Endothelial cell of umbilical vein (primary cell): ENCODE data around the gene NCAPG2. TPM values are rescaled to one million over a fixed set of nuclear protein-coding genes. Genes with fewer than 3 reads are reported as not detected.

ENCODE experiments used
- BruUV-seq: library from RNA; stranded (reverse); fragments of 400-500 nt; replicated peaks from 2 replicates; lab custom pipeline; 2021; lab: Mats Ljungman, UMichigan
- CTCF ChIA-PET: fragments of 300-600, 350-600 bp; sonication (Branson Sonifier 250); formaldehyde crosslinking; loops from one replicate; lab custom pipeline; 2021; ENCODE audit warnings: antibody characterized with exemption, inconsistent platforms; lab: Charles Lee
- POLR2A ChIA-PET: fragments of 300-600, 350-600 bp; sonication (Branson Sonifier 250); formaldehyde crosslinking; loops from one replicate; lab custom pipeline; 2021; ENCODE audit warnings: antibody characterized with exemption, inconsistent platforms; lab: Charles Lee
- DNase-seq: peaks from one replicate; pipeline ENCODE4 v3.0.0-alpha.2; 2011; ENCODE audit warnings: low read depth, low spot score
- FAIRE-seq: peaks from 2 replicates; lab custom pipeline; 2011; peaks lifted over from hg19 to GRCh38; lab: Jason Lieb, UNC
- H2AFZ ChIP-seq: 2 replicates; pipeline ENCODE4 v1.6.0; 2012; ENCODE audit warnings: low read depth, low read length, control low read depth, inconsistent platforms
- H3K27ac ChIP-seq: 2 replicates; pipeline ENCODE4 v1.5.1; 2011; ENCODE audit warnings: low read depth, mild to moderate bottlenecking, control low read depth, low read length, moderate library complexity; ENCODE audit not compliant: insufficient read depth
- H3K27me3 ChIP-seq, 2 experiments: 2 replicates each; pipeline versions ENCODE4 v1.6.0 to v1.6.1; 2011; ENCODE audit warnings: low read length in 2 of 2, mixed read lengths in 1 of 2; ENCODE audit not compliant: control insufficient read depth in 2 of 2, insufficient read depth in 2 of 2
- H3K36me3 ChIP-seq, 2 experiments: 2 replicates in 1 of 2; 3 replicates in 1 of 2; pipeline ENCODE4 v1.5.1; 2011; ENCODE audit warnings: low read length in 2 of 2, mild to moderate bottlenecking in 1 of 2, moderate library complexity in 1 of 2; ENCODE audit not compliant: control insufficient read depth in 2 of 2, insufficient read depth in 2 of 2; ENCODE audit errors: extremely low read depth in 1 of 2
- H3K4me1 ChIP-seq: 3 replicates; pipeline ENCODE4 v1.5.1; 2011; ENCODE audit warnings: mild to moderate bottlenecking, low read length; ENCODE audit not compliant: control insufficient read depth, insufficient read depth; ENCODE audit errors: extremely low read depth
- H3K4me2 ChIP-seq: 2 replicates; pipeline ENCODE4 v1.6.1; 2011; ENCODE audit warnings: low read length, control low read depth, mixed read lengths; ENCODE audit not compliant: insufficient read depth
- H3K4me3 ChIP-seq, 3 experiments: fragments of 200-600 bp in 1 of 3; sonication (generic), shearing (Covaris generic) in 1 of 3; replicated peaks in 1 of 3; 2 replicates each; pipeline ENCODE4 v1.5.1; 2011 to 2016; ENCODE audit warnings: control low read depth in 3 of 3, low read length in 3 of 3, mild to moderate bottlenecking in 2 of 3, inconsistent platforms in 1 of 3, low read depth in 1 of 3, moderate library complexity in 1 of 3; ENCODE audit not compliant: insufficient read depth in 1 of 3
- H3K79me2 ChIP-seq: 2 replicates; pipeline ENCODE4 v1.6.0; 2012; ENCODE audit warnings: low read length, inconsistent platforms; ENCODE audit not compliant: control insufficient read depth, insufficient read depth
- H3K9ac ChIP-seq: replicated peaks from 2 replicates; pipeline ENCODE3; 2011; ENCODE audit warnings: low read length, control low read depth; ENCODE audit not compliant: insufficient read depth; ENCODE audit errors: extremely low read depth
- H3K9me1 ChIP-seq: replicated peaks from 3 replicates; pipeline ENCODE4 v1.6.0; 2011; ENCODE audit warnings: mild to moderate bottlenecking, low read length; ENCODE audit not compliant: control insufficient read depth, insufficient read depth; ENCODE audit errors: extremely low read depth
- H3K9me3 ChIP-seq: replicated peaks from 2 replicates; pipeline ENCODE4 v1.5.1; 2012; ENCODE audit warnings: low read length, inconsistent platforms; ENCODE audit not compliant: control insufficient read depth, insufficient read depth
- H4K20me1 ChIP-seq: replicated peaks from 2 replicates; pipeline ENCODE3; 2011; ENCODE audit warnings: mild to moderate bottlenecking, low read length; ENCODE audit not compliant: control insufficient read depth, insufficient read depth; ENCODE audit errors: extremely low read depth
- EZH2 ChIP-seq: IDR thresholded peaks from 2 replicates; pipeline ENCODE4 v1.6.1; 2012; ENCODE audit warnings: borderline replicate concordance, low read depth, mild to moderate bottlenecking, moderate library complexity, low read length, inconsistent platforms; ENCODE audit not compliant: severe bottlenecking
- FOS ChIP-seq: IDR thresholded peaks from 2 replicates; pipeline ENCODE4 v1.6.1; 2011; ENCODE audit warnings: mild to moderate bottlenecking, low read length, moderate library complexity, borderline replicate concordance; ENCODE audit not compliant: insufficient read depth
- GATA2 ChIP-seq: IDR thresholded peaks from 2 replicates; pipeline ENCODE4 v1.7.0; 2011; ENCODE audit warnings: low read depth, mild to moderate bottlenecking, moderate library complexity, mixed read lengths, low read length; ENCODE audit not compliant: insufficient read length, insufficient read depth
- JUN ChIP-seq: IDR thresholded peaks from 2 replicates; pipeline ENCODE4 v1.6.1; 2011; ENCODE audit warnings: borderline replicate concordance, low read depth; ENCODE audit not compliant: insufficient read length, insufficient read depth
- MYC ChIP-seq: IDR thresholded peaks from one replicate; pipeline ENCODE4 v1.6.1; 2011; ENCODE audit warnings: mild to moderate bottlenecking, low read depth, low read length
- POLR2A ChIP-seq: IDR thresholded peaks from 2 replicates; pipeline ENCODE4 v1.6.1; 2012; ENCODE audit warnings: low read depth, mild to moderate bottlenecking, control low read depth, low read length
- POLR2AphosphoS5 ChIP-seq: IDR thresholded peaks from 2 replicates; pipeline ENCODE4 v1.6.1; 2012; ENCODE audit warnings: low read depth, mild to moderate bottlenecking, control low read depth, low read length, moderate library complexity; ENCODE audit not compliant: insufficient read depth
- dilution Hi-C: fragments of 300-500 bp; cut with MboI; formaldehyde crosslinking; loops from one replicate; pipeline ENCODE4 v1.15.0; 2019; ENCODE audit warnings: low sequenced_read_pairs; ENCODE audit not compliant: extremely low pct_ligation_motif_present
- intact Hi-C: fragments of 100-400 bp; cut with micrococcal nuclease; formaldehyde crosslinking; loops from one replicate; pipeline ENCODE4 v1.10.0; 2022
- polyA plus RNA-seq, 4 experiments: library from polyadenylated mRNA; depleted of rRNA in 3 of 4; stranded (reverse) in 3 of 4; unstranded in 1 of 4; fragments of >200 nt; gene quantifications; 2 replicates each; pipeline versions ENCODE4 v1.2.1 to v1.2.3, GENCODE V29; 2011 to 2012; ENCODE audit warnings: missing spikeins in 1 of 4
- total RNA-seq: library from RNA; stranded (reverse); gene quantifications from 2 replicates; pipeline ENCODE4 v1.2.3, GENCODE V29; 2021
- TF ChIP-seq, protein P1 (sequence below): IDR thresholded peaks from 2 replicates; pipeline ENCODE4 v1.6.1; 2011; ENCODE audit not compliant: insufficient read depth, insufficient read length
- TF ChIP-seq, protein P2 (sequence below), 2 donors: IDR thresholded peaks; 1 replicate in 1 of 2; 2 replicates in 1 of 2; pipeline ENCODE4 v1.5.1; 2011; ENCODE audit warnings: low read length in 2 of 2, mild to moderate bottlenecking in 2 of 2, moderate library complexity in 2 of 2, control low read depth in 1 of 2, inconsistent platforms in 1 of 2, low read depth in 1 of 2; ENCODE audit not compliant: insufficient read depth in 1 of 2; ENCODE audit errors: extremely low read depth in 1 of 2

The NCAPG2 gene
- total and polyA plus RNA-seq, 2 donors (not counting 3 experiments of a cell fraction or from before 2014, with no cell fraction given), result 19.2 to 62.3 TPM

DNA sequence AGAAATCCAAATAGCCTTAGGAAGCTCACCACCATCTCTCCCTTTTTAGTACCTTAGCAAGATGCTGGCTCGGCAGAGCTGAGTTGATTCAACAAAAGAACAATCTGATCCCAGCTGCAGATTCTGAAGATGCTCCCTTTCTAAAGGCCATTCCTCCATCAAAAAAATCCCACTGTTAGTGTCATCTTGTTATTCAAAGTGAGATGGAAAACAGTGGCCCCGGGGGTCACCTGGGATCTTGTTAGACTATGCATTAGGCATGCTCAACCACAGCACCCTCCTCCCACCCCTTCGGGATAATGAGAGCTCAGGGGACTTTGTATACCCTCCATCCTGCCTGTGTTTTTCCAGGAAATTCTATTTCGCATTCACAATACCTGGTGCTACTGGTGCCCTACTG lies 2.4 kb downstream of the NCAPG2 start:
- CTCF ChIA-PET, result no interaction called here
- Histone ChIP-seq H3K27me3 (no peaks in the 10 kb centered on the region), H3K4me3 (peak overlapping the region in 1 of 3 experiments; percentile 18), H3K4me1 (peaks cover 24% of the 10 kb centered on the region), H3K9ac (no peak overlapping the region), H3K4me2 (peak overlapping the region; percentile 86), H3K36me3 (peaks cover 0 to 2% of the 10 kb centered on the region in 2 experiments), H3K79me2 (peaks cover 59% of the 10 kb centered on the region), H3K9me3 (no peaks in the 10 kb centered on the region), H2AFZ (no peak overlapping the region), H3K27ac (no peak overlapping the region), H3K9me1 (no peaks in the 10 kb centered on the region), H4K20me1 (no peaks in the 10 kb centered on the region)
- FAIRE-seq (no peak), DNase-seq (no peak)
- POLR2A ChIA-PET, result no interaction called here
- no TSS peak for BruUV-seq
- intact Hi-C loops (no loop called here), dilution Hi-C loops (no loop called here)
- TF ChIP-seq MYC (no peak), FOS (no peak), POLR2A (no peak), GATA2 (no peak), JUN (no peak), EZH2 (no peak), POLR2AphosphoS5 (no peak)
- TF ChIP-seq, protein P1, sequence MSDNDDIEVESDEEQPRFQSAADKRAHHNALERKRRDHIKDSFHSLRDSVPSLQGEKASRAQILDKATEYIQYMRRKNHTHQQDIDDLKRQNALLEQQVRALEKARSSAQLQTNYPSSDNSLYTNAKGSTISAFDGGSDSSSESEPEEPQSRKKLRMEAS, result no peak
- TF ChIP-seq, protein P2, sequence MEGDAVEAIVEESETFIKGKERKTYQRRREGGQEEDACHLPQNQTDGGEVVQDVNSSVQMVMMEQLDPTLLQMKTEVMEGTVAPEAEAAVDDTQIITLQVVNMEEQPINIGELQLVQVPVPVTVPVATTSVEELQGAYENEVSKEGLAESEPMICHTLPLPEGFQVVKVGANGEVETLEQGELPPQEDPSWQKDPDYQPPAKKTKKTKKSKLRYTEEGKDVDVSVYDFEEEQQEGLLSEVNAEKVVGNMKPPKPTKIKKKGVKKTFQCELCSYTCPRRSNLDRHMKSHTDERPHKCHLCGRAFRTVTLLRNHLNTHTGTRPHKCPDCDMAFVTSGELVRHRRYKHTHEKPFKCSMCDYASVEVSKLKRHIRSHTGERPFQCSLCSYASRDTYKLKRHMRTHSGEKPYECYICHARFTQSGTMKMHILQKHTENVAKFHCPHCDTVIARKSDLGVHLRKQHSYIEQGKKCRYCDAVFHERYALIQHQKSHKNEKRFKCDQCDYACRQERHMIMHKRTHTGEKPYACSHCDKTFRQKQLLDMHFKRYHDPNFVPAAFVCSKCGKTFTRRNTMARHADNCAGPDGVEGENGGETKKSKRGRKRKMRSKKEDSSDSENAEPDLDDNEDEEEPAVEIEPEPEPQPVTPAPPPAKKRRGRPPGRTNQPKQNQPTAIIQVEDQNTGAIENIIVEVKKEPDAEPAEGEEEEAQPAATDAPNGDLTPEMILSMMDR (IDR thresholded peaks at IDR 0.05; ENCODE audit: extremely low read depth in 1 of 2, insufficient read depth in 1 of 2, low read depth in 1 of 2, low read length in 2 of 2), result no peak
